SK-N-MC (cell line): Measurements from ENCODE around the gene ASCL2.
A peak's percentile ranks its signal among the peaks of the same experiment; 100 is the strongest.

Source experiments
- DNase-seq: peaks from one replicate; pipeline ENCODE4 v3.0.0-alpha.2; 2011; ENCODE audit warnings: low read depth, low spot score
- H3K27ac ChIP-seq: fragments of 200-600 bp; sonication (generic); 2 replicates; pipeline ENCODE4 v1.5.1; 2016; ENCODE audit warnings: mixed run types
- H3K36me3 ChIP-seq: fragments of 200-600 bp; sonication (generic); 2 replicates; pipeline ENCODE4 v1.6.1; 2017; ENCODE audit warnings: antibody characterized with exemption, low read length, mixed read lengths; ENCODE audit not compliant: insufficient read depth
- H3K4me3 ChIP-seq: fragments of 200-600 bp; sonication (generic); 2 replicates; pipeline ENCODE4 v1.5.1; 2016
- H3K9ac ChIP-seq: fragments of 200-600 bp; sonication (generic); 2 replicates; pipeline ENCODE4 v1.8.0; 2017; ENCODE audit warnings: mixed run types, mixed read lengths; ENCODE audit not compliant: insufficient read length
- H3K9me3 ChIP-seq: fragments of 200-600 bp; sonication (generic); 2 replicates; pipeline ENCODE4 v1.6.1; 2017; ENCODE audit warnings: low read depth, mild to moderate bottlenecking, antibody characterized with exemption, low read length, moderate library complexity, mixed read lengths
- EZH2 ChIP-seq: fragments of 200-600 bp; sonication (generic); IDR thresholded peaks from one replicate; pipeline ENCODE4 v1.6.1; 2017; ENCODE audit warnings: antibody characterized with exemption
- FOXP2 ChIP-seq: optimal IDR thresholded peaks from 2 replicates; pipeline ENCODE3; 2011; ENCODE audit warnings: mild to moderate bottlenecking, moderate library complexity; ENCODE audit not compliant: insufficient read depth; ENCODE audit errors: extremely low read length, control extremely low read depth
- POLR2AphosphoS5 ChIP-seq: IDR thresholded peaks from 2 replicates; pipeline ENCODE4 v1.6.1; 2012; ENCODE audit warnings: mild to moderate bottlenecking, low read depth, low read length, borderline replicate concordance

The ASCL2 gene

GRCh38 chr11:2305140-2305778 lies 34.9 kb upstream of the ASCL2 start:
- no peak for DNase-seq
- Histone ChIP-seq H3K36me3 (no peaks in the 10 kb centered on the region), H3K9ac (peak overlapping the region; percentile 52), H3K4me3 (peak overlapping the region; percentile 72; the same call in 1 of the 2 replicates), H3K9me3 (no peaks in the 10 kb centered on the region), H3K27ac (peak overlapping the region; percentile 60)
- no peak for TF ChIP-seq POLR2AphosphoS5
- no peak for TF ChIP-seq FOXP2
- no peak for TF ChIP-seq EZH2

DNA sequence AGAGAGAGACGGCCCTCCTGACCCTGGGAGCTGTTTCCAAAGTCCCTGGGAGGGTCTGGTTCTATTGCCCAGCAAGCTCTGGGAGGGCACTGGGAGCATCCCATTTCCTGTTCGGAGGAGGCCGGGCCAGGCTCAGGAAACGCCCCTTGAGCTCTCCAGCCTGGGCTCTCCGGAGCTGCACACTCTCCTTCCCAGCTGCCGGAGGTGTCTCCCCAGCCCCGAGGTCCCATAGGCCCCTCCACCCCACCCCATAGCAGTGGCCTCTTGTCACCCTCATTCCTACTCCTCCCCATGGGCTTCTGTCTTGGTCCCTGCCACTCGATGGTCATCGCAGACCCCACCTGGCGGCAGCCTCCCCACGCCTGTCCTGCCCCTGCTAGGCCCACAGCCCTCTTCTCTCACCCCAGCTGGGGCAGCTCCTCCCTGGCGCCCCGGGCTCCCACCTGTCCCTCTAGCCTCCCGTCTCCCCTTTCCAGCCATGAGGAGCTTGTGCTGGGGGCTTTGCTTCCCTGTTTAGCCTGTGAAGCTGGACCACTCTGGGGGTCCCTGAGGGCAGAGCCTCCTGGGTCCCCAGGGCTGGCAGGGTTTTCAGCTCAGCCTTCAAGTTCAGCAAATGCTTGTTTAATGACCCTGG lies 34.2 kb upstream of the ASCL2 start:
- Histone ChIP-seq H3K9ac (peak overlapping the region; percentile 52), H3K9me3 (no peaks in the 10 kb centered on the region), H3K4me3 (no peak overlapping the region), H3K27ac (peak overlapping the region; percentile 60), H3K36me3 (no peaks in the 10 kb centered on the region)
- no peak for DNase-seq
- TF ChIP-seq POLR2AphosphoS5 (no peak), EZH2 (no peak), FOXP2 (no peak)

GRCh38 chr11:2303627-2304505 lies 33.5 kb upstream of the ASCL2 start:
- no peak overlapping the region for H3K9ac ChIP-seq
- H3K4me3 ChIP-seq: no peak overlapping the region
- no peak for DNase-seq
- TF ChIP-seq EZH2 (no peak), POLR2AphosphoS5 (no peak), FOXP2 (no peak)
- H3K36me3 ChIP-seq: no peaks in the 10 kb centered on the region
- H3K9me3 ChIP-seq: no peaks in the 10 kb centered on the region
- H3K27ac ChIP-seq: no peak overlapping the region

DNA sequence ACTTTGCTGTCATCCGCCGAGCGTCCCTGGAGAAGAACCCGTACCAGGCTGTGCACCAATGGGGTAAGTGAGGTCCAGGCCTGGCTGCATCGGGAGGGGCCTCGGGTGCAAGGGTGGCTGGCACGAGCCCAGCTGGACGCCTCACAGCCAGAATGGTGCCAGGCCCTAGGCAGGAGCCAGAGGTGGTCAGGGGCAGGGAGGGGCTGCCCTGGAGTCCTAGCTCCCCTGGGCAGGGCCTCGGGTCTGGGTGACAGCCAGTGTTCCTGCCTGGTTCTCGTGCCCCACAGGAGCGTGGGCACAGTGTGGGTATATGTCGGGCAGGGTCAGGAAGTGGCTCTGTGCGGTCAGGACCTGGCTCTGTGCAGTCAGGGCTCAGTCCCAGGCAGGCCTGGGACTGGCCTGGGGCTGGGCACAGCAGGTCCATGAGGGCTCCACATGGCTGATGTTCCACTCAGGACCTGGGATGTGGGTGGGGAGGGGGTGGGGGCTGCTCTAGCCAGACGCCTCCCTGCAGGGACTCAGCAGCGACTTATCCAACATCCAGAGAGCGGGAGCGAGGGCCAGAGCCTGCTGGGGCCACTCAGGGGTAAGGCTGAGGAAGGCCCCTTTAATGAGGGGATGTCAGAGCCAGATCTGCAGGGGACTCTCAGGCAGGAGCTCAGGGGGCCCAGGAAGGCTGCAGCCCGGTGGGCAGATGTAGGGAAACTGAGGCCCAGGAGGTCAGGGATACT lies 32.7 kb upstream of the ASCL2 start:
- H3K4me3 ChIP-seq: no peak overlapping the region
- no peaks in the 10 kb centered on the region for H3K9me3 ChIP-seq
- no peaks in the 10 kb centered on the region for H3K36me3 ChIP-seq
- H3K9ac ChIP-seq: no peak overlapping the region
- no peak for DNase-seq
- H3K27ac ChIP-seq: no peak overlapping the region
- TF ChIP-seq FOXP2 (no peak), EZH2 (no peak), POLR2AphosphoS5 (no peak)

- Histone ChIP-seq H3K9me3 (no peaks in the 10 kb centered on the region), H3K36me3 (no peaks in the 10 kb centered on the region), H3K27ac (no peak overlapping the region), H3K9ac (no peak overlapping the region), H3K4me3 (no peak overlapping the region)
- DNase-seq: no peak
- TF ChIP-seq POLR2AphosphoS5 (no peak), EZH2 (no peak), FOXP2 (no peak)
Observed at GRCh38 chr11:2302306-2302895, 32.0 kb upstream of the ASCL2 start.

GRCh38 chr11:2301631-2302305 lies 31.4 kb upstream of the ASCL2 start, which contains the start of the genes C11orf21 and TSPAN32:
Gene C11orf21, minus strand, starts transcription at chr11:2301918. Its CDS starts 110 bp downstream, at chr11:2301808.
Gene TSPAN32, plus strand, starts transcription at chr11:2302013. Its CDS starts 137 bp downstream, at chr11:2302150.
- no peak within 1 kb of the TSS for H3K4me3 ChIP-seq
- H3K27ac ChIP-seq: no peak within 1 kb of the TSS
- no peak for TF ChIP-seq FOXP2
- TF ChIP-seq EZH2: no peak
- TF ChIP-seq POLR2AphosphoS5: no peak

More at GRCh38 chr11:2301631-2302305, 31.4 kb upstream of the ASCL2 start, which contains the start of the genes C11orf21 and TSPAN32:
- DNase-seq: no peak
- Histone ChIP-seq H3K9me3 (no peaks in the 10 kb centered on the region), H3K36me3 (no peaks in the 10 kb centered on the region), H3K9ac (no peak within 1 kb of the TSS)
